ENCODE results near the gene RYR1. TPM values are rescaled to one million over a fixed set of nuclear protein-coding genes. Genes with fewer than 3 reads are reported as not detected.

RYR1 gene
- total and polyA plus RNA-seq, 4 donors, result 2.8 to 7.6 (median 4.0) TPM

DNA sequence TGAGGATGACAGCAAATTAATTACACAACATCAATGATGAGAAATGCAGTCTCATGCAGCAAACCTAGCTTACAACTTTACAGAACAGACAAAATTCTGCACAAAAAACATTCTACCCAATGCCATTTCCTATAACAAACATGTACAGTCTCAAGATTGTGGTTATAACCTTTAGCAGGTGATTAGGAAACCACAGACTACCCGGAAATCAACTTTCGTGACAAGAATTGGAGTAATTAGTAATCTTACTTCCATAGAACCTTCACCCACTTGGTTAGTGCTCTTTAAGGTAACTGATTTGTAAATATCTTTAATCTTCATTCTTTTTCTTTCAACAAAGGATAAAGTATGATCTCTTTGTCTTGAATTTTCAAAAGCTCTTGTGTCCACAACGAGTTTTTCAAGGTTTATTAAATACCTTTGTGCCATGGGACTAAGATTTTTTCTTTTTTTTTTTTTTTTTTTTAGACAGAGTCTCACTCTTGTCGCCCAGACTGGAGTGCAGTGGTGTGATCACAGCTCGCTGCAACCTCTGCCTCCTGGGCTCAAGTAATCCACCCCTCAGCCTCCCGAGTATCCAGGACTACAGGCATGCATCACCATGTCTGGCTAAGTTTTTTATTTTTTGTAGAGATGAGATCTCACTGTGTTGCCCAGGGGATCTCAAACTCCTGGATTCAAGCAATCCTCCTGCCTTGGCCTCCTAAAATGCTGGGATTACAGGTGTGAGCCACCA is 105.5 kb downstream of the RYR1 start:
- no peak for DNase-seq
- Histone ChIP-seq H3K27ac (ENCODE audit: low read depth in 1 of 2, low read length in 1 of 2) (no peak overlapping the region), H3K36me3 (ENCODE audit: control insufficient read depth in 4 of 4, insufficient read depth in 4 of 4, low read length in 4 of 4) (no peaks in the 10 kb centered on the region), H3K9ac (ENCODE audit: insufficient read depth in 1 of 2, low read length in 2 of 2) (no peak overlapping the region), H3K4me1 (ENCODE audit: control insufficient read depth in 5 of 5, insufficient read depth in 5 of 5, low read length in 5 of 5) (no peaks in the 10 kb centered on the region), H3K27me3 (ENCODE audit: control insufficient read depth in 3 of 3, insufficient read depth in 3 of 3, low read length in 2 of 3) (no peaks in the 10 kb centered on the region), H3K4me3 (no peak overlapping the region), H3K9me3 (ENCODE audit: control insufficient read depth in 4 of 4, insufficient read depth in 3 of 4, low read length in 3 of 4) (peaks cover 0 to 16% (median 2%) of the 10 kb centered on the region in 4 donors)
- no peak for ATAC-seq (ENCODE audit: insufficient read depth, low FRiP score)
- WGBS, 2 donors, result 38 to 49% methylated on average over 6 of the region's 6 CpGs
- TF ChIP-seq, protein P1, sequence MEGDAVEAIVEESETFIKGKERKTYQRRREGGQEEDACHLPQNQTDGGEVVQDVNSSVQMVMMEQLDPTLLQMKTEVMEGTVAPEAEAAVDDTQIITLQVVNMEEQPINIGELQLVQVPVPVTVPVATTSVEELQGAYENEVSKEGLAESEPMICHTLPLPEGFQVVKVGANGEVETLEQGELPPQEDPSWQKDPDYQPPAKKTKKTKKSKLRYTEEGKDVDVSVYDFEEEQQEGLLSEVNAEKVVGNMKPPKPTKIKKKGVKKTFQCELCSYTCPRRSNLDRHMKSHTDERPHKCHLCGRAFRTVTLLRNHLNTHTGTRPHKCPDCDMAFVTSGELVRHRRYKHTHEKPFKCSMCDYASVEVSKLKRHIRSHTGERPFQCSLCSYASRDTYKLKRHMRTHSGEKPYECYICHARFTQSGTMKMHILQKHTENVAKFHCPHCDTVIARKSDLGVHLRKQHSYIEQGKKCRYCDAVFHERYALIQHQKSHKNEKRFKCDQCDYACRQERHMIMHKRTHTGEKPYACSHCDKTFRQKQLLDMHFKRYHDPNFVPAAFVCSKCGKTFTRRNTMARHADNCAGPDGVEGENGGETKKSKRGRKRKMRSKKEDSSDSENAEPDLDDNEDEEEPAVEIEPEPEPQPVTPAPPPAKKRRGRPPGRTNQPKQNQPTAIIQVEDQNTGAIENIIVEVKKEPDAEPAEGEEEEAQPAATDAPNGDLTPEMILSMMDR (IDR thresholded peaks at IDR 0.05; ENCODE audit: control extremely low read depth, extremely low read depth), result no peak

DNA sequence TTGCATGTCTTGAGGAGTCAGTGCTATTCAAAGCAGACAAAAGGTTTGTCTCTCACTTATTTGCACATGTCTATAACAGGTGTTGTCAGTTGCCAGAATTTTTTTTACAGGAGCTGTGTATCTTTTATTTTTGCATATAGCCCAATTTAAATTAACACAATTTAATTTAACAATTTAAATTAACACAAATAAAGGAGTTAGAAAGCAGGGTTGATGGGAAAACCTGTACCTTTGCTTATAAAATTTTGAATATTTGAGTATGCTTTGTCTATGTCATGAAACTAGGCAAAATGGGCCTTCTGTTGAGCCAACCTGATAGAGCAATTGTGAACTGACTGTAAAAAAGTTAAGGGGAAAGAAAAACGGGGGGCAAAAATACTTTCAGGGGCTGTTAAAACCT is 106.3 kb downstream of the RYR1 start:
- TF ChIP-seq, protein P1 (IDR thresholded peaks at IDR 0.05; ENCODE audit: control extremely low read depth, extremely low read depth), result no peak
- Histone ChIP-seq H3K36me3 (ENCODE audit: control insufficient read depth in 4 of 4, insufficient read depth in 4 of 4, low read length in 4 of 4) (no peaks in the 10 kb centered on the region), H3K4me3 (no peak overlapping the region), H3K9ac (ENCODE audit: insufficient read depth in 1 of 2, low read length in 2 of 2) (no peak overlapping the region), H3K4me1 (ENCODE audit: control insufficient read depth in 5 of 5, insufficient read depth in 5 of 5, low read length in 5 of 5) (no peaks in the 10 kb centered on the region), H3K27me3 (ENCODE audit: control insufficient read depth in 3 of 3, insufficient read depth in 3 of 3, low read length in 2 of 3) (no peaks in the 10 kb centered on the region), H3K9me3 (ENCODE audit: control insufficient read depth in 4 of 4, insufficient read depth in 3 of 4, low read length in 3 of 4) (peaks cover 0 to 12% (median 2%) of the 10 kb centered on the region in 4 donors), H3K27ac (ENCODE audit: low read depth in 1 of 2, low read length in 1 of 2) (no peak overlapping the region)
- ATAC-seq (ENCODE audit: insufficient read depth, low FRiP score) (no peak), DNase-seq (no peak)
- 67 to 79% methylated on average over 1 of the region's 1 CpG for WGBS, 2 donors

DNA sequence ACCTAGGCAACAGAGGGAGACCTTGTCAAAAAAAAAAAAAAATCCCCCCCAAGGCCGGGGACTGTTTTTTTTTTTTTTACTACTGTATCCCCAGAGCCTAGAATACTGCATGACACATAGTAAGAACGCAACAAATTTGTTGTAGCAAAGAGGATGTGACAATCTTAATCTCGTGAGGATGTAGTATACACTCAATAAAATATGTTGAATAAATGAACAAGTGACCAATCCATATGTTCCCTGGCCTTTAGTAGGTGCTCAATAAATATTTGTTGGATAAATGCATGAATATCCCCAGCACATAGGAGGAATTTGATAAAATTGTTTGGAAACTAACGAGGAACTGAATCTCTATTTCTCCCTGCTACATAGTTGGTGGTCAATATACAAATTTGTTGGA is 108.5 kb downstream of the RYR1 start:
- H3K36me3 ChIP-seq (ENCODE audit: control insufficient read depth in 4 of 4, insufficient read depth in 4 of 4, low read length in 4 of 4), result no peaks in the 10 kb centered on the region

More for the DNA sequence above, 108.5 kb downstream of the RYR1 start:
- peaks cover 0 to 2% (median 0%) of the 10 kb centered on the region in 4 donors for H3K9me3 ChIP-seq (ENCODE audit: control insufficient read depth in 4 of 4, insufficient read depth in 3 of 4, low read length in 3 of 4)
- H3K4me3 ChIP-seq, result no peak overlapping the region
- DNase-seq (no peak), ATAC-seq (ENCODE audit: insufficient read depth, low FRiP score) (no peak)
- H3K27ac ChIP-seq (ENCODE audit: low read depth in 1 of 2, low read length in 1 of 2), result no peak overlapping the region
- no peak overlapping the region for H3K9ac ChIP-seq (ENCODE audit: insufficient read depth in 1 of 2, low read length in 2 of 2)
- H3K27me3 ChIP-seq (ENCODE audit: control insufficient read depth in 3 of 3, insufficient read depth in 3 of 3, low read length in 2 of 3), result no peaks in the 10 kb centered on the region
- H3K4me1 ChIP-seq (ENCODE audit: control insufficient read depth in 5 of 5, insufficient read depth in 5 of 5, low read length in 5 of 5), result no peaks in the 10 kb centered on the region
- 90 to 91% methylated on average over 4 of the region's 4 CpGs for WGBS, 2 donors
- TF ChIP-seq, protein P1 (IDR thresholded peaks at IDR 0.05; ENCODE audit: control extremely low read depth, extremely low read depth), result no peak
